Hypothalamus (tissue), 51 donors: ENCODE measurements around the gene VPS4A.
"Not testable (repeated sequence)": the region's sequence is repeated elsewhere in the genome, so short reads cannot be mapped to it uniquely, and the experiment has no call there.

Source experiments
- DNase-seq, 51 donors: peaks; one replicate each; lab custom pipeline; 2025; lab: John Stamatoyannopoulos, UW

VPS4A gene

DNA sequence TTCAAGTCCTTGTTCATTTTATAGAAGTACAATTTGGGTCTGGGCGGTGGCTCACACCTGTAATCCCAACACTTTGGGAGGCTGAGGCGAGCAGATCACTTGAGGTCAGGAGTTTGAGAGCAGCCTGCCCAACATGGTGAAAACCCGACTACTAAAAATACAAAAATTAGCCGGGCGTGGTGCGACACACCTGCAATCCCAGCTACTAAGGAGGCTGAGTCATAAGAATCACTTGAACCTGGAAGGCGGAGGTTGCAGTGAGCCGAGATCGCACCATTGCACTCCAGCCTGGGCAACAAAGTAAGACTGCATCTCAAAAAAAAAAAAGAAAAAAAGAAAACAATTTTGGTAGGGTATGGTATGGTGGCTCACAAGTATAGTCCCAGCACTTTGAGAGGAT is 48.9 kb downstream of the VPS4A start:
- DNase-seq, result not testable (repeated sequence)

DNA sequence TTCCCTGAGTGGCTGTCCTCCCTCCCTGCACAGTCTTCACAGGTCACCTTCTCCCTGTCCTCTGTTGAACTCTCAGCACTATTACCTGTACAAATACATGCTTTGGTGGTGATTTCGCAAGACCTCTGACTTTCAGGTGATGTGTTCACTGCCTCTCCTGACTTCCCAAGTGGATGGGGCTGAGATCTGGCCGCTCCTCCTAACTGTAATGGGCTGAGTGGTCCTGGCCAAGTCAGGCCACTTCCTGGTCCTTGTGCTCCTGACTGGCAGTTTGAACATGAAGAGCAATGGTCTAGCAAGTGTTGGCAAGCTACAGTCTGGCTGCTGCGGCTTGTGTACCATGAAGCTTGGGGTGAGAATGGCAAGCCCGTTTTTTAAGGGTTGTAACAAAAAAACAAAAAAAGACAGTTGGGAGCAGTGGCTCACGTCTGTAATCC is 52.1 kb downstream of the VPS4A start:
- no peak for DNase-seq

DNA sequence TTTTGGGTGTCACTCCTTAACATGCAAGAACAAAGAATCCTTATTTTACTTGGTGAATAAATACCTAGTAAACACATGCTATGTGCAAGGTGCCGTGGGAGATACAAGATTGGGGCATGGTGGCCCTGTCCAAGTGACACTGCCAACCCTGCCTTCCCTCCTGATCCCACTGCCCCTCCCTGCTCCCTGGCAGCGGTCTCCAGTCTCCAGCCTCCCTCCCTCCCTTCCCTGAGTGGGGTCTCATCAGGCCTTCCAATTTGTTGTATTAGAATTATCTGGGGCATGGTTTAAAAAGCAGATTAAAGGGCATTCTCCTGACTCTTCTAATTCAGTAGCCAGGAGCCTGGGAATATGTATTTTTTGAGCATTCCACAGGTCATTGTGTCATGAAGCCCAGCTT is 52.9 kb downstream of the VPS4A start:
- DNase-seq, result no peak

DNA sequence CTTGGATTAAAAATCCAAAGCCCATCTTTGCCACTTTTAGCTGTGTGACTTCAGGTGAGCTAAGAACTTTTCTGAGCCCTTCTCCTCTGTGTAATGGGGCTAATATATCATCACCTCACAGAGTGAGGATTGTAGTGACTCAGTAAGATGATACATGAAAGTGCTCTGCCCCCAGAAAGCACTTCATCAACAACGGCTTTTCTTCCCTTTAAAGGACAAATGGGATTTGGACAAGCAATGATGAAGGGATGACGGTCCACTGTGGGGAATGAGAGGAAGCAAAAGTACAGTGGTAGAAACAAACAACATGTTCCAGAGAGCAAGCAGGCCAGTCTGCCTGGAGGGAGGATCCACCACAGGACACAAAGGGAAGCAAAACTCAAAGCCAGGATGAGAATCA is 54.8 kb downstream of the VPS4A start:
- DNase-seq, result peak in 1 of 51 donors; percentile 5

DNA sequence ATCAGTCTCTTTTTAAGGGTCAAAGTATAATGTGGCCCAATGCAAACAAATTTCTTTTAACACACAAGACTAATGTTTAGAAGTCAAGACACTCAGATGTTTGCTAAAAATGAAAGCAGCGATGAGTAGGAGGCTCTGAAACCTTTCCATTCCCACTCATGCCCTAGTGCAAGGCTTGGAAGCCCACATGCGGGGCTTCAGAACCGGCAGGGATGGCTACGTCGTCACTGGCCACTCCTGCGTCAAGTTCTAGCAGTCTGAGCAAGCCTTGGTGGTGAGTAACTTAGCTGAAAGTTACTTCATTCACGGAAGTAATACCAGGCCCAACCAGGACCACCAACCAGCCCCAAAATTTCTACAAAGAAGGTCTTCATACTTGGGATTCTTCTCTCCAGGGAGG is 55.3 kb downstream of the VPS4A start:
- no peak for DNase-seq

DNA sequence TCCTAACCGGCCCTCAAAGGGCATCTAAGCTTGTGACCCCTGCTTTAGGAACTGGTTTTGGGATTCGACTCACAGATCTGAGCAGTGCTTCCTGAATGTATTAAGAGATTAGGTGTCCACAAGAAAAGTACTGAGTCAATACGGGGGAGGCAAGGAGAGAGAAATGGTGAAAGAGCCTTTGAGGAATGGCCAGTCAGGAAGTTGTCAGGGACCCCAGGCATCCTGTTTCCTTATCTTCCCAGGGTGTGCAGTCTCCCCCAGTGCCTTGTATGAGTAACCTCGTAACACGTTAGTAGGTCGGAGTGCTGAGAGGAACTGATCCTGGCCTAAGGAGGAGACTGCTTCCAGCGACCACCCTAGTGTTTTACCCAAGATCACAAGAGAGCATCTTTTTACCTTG is 56.8 kb downstream of the VPS4A start:
- no peak for DNase-seq

DNA sequence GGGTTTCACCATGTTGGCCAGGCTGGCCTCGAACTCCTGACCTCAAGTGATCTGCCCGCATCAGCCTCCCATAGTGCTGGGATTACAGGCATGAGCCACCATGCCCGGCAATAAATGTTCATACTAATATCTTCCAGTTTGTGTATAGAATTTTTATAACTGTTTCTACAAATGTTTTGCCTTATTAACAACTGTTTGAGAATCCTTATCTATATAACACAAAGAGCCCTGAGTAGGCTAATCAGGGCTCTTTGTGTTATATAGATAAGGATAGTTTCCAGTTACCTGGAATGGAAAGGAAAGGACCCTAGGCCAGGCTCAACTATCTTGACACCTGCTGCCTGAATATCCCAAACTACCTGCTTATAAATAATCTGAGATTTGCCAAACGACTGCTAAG is 57.7 kb downstream of the VPS4A start:
- DNase-seq, result no peak

DNA sequence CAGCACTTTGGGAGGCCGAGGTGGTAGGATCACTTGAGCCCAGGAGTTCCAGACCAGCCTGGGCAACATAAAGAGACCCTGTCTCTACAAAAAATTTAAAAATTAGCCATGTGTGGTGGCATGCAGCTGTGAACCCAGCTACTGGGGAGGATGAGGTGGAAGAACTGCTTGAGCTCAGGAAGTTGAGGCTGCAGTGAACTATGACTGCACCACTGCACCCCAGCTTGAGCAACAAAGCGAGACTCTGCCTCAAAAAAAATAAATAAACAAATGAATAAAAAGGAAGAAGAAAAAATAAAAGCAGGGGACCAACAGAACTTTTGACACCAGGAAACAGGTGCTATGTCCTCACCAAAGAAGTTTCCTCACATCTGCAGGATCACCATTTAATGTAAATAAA is 60.4 kb downstream of the VPS4A start:
- DNase-seq, result no peak

DNA sequence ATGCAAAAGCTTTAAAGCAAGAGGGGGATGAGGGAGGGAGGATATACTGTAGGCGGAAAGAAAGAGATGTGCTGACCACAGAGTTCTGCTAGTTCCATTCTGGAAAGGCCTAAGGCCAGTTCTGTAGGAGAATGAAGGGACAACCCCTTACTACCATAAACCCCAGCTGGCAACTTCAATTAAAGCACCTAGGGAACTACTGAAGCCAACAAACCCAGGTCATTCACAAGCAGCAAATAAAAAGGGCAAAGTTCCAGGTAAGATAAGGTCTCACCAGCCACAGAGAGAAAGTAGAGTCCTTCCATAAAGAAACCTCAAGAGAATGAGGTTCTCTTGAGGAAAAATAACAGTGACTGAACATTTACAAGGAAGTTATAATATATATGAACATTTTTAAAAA is 61.9 kb downstream of the VPS4A start:
- no peak for DNase-seq
